Stimulated activated naive B cell treated with anti-CD40 and anti-IgM and Interleukin-4, amounts not matched to agents 10 μg/mL and 1 μg/mL and 100 μg/mL, for 72 hours (primary cell): Measurements from ENCODE around the gene ZEB2.

ENCODE experiments used
- ATAC-seq, 2 donors: fragments of 150-1000 bp; cut with Tn5 transposase; replicated peaks; 2 replicates each; pipeline ENCODE4 v1.10.0; 2021; ENCODE audit warnings: moderate library complexity in 1 of 2
- DNase-seq: peaks from one replicate; pipeline ENCODE4 v3.0.0; 2021
- H3K27ac Mint-ChIP-seq: one replicate; pipeline ENCODE4 v1.8.0; 2022; ENCODE audit warnings: mild to moderate bottlenecking, mixed read lengths
- H3K27me3 Mint-ChIP-seq, 2 donors: one replicate each; pipeline ENCODE4 v1.8.0; 2022; ENCODE audit warnings: mixed read lengths in 2 of 2
- H3K36me3 Mint-ChIP-seq, 2 donors: one replicate each; pipeline ENCODE4 v1.8.0; 2022; ENCODE audit warnings: mixed read lengths in 2 of 2, mild to moderate bottlenecking in 1 of 2
- H3K4me1 Mint-ChIP-seq, 2 donors: one replicate each; pipeline ENCODE4 v1.8.0; 2022; ENCODE audit warnings: mixed read lengths in 2 of 2, mild to moderate bottlenecking in 1 of 2
- H3K4me3 Mint-ChIP-seq, 2 donors: one replicate each; pipeline ENCODE4 v1.8.0; 2022; ENCODE audit warnings: mild to moderate bottlenecking in 2 of 2, mixed read lengths in 2 of 2, moderate library complexity in 1 of 2
- H3K9me3 Mint-ChIP-seq, 2 donors: one replicate each; pipeline ENCODE4 v1.8.0; 2022; ENCODE audit warnings: mixed read lengths in 2 of 2, mild to moderate bottlenecking in 1 of 2

The ZEB2 gene

DNA sequence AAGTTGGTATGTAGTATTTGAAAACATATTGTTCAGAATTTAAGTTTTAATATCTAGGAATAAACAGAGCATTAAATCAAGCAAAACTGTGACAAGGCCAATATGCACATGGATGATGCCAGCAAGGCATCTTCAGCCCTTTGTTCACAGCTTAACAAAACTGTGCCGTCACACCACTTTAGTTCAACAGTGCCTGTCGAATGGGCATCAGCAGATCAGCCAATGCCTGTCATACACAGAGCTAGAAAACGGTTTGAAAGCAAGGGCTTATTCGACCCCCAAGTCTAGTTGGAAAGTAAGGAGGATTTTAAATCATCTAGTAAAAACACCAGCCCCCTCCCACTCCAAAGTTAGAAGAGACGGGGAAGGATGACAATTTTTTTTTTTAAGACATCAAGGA, 16.7 kb downstream of the ZEB2 start:
- Mint-ChIP-seq H3K4me3 (no peak overlapping the region), H3K4me1 (peaks cover 37 to 51% of the 10 kb centered on the region in 2 donors), H3K27ac (peak overlapping the region; percentile 20), H3K27me3 (no peaks in the 10 kb centered on the region), H3K36me3 (peaks cover 10 to 19% of the 10 kb centered on the region in 2 donors), H3K9me3 (no peaks in the 10 kb centered on the region)
- DNase-seq (no peak), ATAC-seq (no peak)

DNA sequence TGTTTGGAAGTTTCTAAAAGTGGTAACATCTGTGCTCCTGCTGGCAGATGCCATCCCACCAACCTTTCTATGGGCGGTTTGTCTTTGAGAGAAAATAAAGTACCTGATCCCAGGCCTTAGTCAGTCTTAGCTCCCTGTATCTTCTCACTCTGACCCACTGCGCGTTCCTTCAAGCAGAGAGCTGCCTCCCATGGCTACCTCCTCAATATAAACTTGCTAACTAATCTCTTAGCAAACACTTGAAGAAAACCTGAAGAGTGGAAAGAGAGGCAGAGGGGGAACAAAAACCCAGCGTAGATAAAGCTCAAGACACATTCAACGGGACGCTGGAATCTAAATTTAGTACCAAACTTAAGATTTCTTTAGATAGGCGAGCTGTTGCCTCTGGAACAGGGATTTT, 17.6 kb downstream of the ZEB2 start:
- DNase-seq = no peak
- Mint-ChIP-seq H3K4me3 (no peak overlapping the region), H3K27me3 (no peaks in the 10 kb centered on the region), H3K4me1 (peaks cover 30 to 44% of the 10 kb centered on the region in 2 donors), H3K9me3 (no peaks in the 10 kb centered on the region), H3K36me3 (peaks cover 11 to 22% of the 10 kb centered on the region in 2 donors), H3K27ac (no peak overlapping the region)
- no peak for ATAC-seq

DNA sequence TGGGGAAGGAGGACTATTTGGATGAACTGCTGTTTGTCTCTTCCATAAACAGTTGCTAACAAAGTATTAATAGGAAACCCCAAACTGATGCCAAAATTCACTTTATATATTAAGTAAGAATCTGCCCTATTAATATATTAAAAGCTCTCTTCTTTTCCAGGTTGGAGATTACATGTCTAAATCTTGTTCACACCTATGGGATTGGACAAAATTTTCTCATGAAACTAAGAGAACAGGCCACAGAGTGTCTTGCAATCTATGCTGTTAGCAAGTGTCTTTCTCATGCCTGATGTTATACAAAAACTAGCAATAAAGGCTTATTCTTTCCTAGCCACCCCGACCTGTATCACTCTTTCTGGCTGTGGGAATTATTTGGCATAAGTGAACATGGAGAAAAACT, 18.3 kb downstream of the ZEB2 start:
- Mint-ChIP-seq H3K27me3 (no peaks in the 10 kb centered on the region), H3K27ac (peak overlapping the region; percentile 31), H3K4me3 (no peak overlapping the region), H3K4me1 (peaks cover 31 to 46% of the 10 kb centered on the region in 2 donors), H3K9me3 (no peaks in the 10 kb centered on the region), H3K36me3 (peaks cover 15 to 27% of the 10 kb centered on the region in 2 donors)
- ATAC-seq (no peak), DNase-seq (no peak)

DNA sequence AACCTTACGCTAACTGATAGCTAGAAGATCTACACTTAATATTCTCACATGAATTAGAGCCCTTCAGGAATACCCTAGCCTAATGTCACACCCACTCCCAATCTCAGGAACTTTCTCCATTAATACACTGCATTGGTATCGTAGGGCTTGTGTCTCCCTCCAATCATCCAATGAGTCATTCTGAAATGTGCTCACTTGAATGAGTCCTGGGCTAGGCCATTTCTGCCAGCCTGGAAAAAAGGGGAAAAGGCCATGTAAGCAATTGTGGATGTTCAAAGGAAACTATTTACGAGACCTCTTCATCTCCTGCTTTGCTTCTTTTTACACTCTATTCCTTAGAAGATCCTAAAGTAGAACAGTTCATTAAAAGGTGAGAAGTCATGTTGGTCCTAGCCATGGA, 18.8 kb downstream of the ZEB2 start:
- peaks cover 15 to 27% of the 10 kb centered on the region in 2 donors for H3K36me3 Mint-ChIP-seq
- no peak for DNase-seq
- no peak overlapping the region for H3K4me3 Mint-ChIP-seq
- H3K9me3 Mint-ChIP-seq = no peaks in the 10 kb centered on the region
- no peak for ATAC-seq
- H3K27ac Mint-ChIP-seq = no peak overlapping the region
- peaks cover 34 to 49% of the 10 kb centered on the region in 2 donors for H3K4me1 Mint-ChIP-seq
- H3K27me3 Mint-ChIP-seq = no peaks in the 10 kb centered on the region

DNA sequence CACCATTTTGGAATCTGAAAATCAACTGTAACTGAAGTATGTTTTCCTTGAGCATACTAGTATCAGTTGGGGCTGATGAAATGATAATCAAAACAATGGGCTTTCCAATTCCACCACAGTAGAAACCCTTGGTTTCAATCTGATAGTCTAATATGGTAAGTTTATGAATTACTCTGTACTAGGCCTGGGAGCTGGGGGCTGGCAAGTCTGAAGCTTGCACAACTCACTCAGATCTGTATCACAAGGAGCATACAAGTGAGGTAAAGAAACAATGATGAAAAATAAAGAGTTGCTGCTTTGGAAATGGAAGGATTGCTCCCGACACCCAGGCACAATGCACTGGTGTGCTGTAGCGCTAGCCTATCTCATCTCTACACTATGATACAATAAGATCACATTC, 19.4 kb downstream of the ZEB2 start:
- Mint-ChIP-seq H3K27me3 (no peaks in the 10 kb centered on the region), H3K4me3 (no peak overlapping the region), H3K4me1 (peaks cover 39 to 49% of the 10 kb centered on the region in 2 donors), H3K36me3 (peaks cover 15 to 31% of the 10 kb centered on the region in 2 donors), H3K9me3 (no peaks in the 10 kb centered on the region), H3K27ac (no peak overlapping the region)
- DNase-seq (no peak), ATAC-seq (no peak)

DNA sequence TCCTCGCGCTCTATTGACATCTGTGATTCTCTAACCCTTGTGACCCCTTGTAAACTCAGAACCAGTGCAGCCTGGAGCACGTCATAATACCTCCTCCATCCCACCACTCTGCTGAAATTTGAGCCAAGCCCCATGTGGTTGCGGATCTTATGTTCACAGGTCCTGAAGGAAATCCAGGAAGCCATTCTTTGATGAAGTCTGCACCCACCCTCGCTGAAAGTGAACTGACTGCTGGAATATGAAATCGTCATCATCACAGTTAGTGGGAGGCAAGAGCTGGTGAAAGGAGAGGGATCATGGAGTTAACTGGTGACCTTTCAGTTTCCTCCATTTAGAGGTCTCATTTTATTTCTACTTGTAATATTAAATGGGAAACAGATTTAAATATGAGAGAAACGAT, 21.6 kb downstream of the ZEB2 start:
- DNase-seq (no peak), ATAC-seq (no peak)
- Mint-ChIP-seq H3K9me3 (no peaks in the 10 kb centered on the region), H3K4me3 (no peak overlapping the region), H3K36me3 (peaks cover 15 to 31% of the 10 kb centered on the region in 2 donors), H3K4me1 (peaks cover 30 to 47% of the 10 kb centered on the region in 2 donors), H3K27ac (peak overlapping the region; percentile 17), H3K27me3 (no peaks in the 10 kb centered on the region)

DNA sequence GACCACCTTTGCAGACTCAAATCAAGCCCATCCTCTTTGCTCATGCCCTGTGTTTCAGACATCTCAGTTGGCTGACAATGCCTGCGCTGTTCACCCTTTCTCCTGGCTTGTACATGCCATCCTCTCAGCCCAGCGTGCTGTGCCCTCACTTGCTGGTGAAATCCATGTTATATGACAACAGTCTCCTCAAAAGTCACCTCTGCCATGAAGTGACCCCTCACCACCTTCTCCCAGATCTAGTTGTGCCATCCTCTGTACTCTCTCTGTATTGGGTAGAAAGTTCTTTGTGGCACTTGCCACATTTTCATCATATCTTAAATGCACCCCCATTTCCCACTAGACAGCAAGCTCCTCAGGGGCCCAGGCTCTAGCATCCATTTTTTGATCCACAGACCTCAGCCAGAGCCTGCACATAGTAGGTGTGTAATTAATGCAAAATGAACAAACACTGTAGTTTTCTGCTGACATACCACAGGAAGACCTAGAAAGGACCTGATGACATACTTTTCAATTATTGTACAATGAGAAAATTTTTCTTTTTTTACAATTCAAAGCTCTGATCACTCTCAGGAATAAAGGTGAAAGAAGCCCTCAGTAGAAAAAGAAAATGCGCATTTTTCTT, 22.8 kb downstream of the ZEB2 start:
- DNase-seq (no peak), ATAC-seq (no peak)
- Mint-ChIP-seq H3K27me3 (no peaks in the 10 kb centered on the region), H3K9me3 (no peaks in the 10 kb centered on the region), H3K4me1 (peaks cover 38 to 59% of the 10 kb centered on the region in 2 donors), H3K27ac (peak overlapping the region; percentile 26), H3K4me3 (no peak overlapping the region), H3K36me3 (peaks cover 15 to 31% of the 10 kb centered on the region in 2 donors)

DNA sequence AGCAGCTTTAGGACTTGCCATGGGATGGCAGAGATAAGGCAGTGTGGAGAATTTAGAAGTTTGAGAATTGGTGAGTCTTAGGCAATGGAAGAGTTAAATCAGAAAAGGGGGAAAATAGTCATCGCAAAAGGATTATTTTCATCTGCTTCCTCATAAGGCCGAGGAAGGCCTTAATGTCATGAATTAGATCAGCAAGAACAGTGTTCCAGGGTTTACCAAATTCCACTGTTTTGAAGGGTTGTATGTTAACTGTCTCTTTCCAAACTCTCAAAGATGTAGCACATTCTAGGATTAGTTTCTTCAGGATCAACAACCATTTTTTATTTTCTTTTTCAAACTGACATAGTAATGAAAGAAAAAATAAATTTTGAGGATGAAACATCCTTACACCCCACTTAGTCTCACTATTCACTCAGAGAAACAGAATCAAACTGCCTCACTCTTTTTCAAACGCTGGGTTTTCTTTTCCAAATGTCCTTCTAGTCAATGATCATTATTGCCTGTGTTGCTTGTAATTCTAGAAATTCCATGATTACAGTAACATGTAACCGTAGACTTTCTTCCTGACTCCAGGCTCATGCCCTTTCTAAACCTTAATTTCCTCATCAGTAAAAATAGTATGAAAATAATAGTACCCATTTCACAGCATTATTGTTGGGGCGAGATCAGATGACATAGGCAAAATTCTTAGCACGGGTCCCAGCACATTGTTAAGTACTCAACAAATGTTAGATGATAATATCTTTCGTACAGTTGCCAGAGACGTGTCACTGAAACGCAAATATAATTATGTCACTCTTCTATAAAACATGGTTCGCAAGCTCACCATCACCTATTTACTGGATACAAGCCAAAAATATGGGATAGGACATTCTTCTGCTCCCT, 23.6 kb downstream of the ZEB2 start:
- Mint-ChIP-seq H3K9me3 (no peaks in the 10 kb centered on the region), H3K4me1 (peaks cover 40 to 66% of the 10 kb centered on the region in 2 donors), H3K27ac (peak overlapping the region; percentile 33), H3K4me3 (peak overlapping the region in 1 of 2 donors; percentile 31), H3K27me3 (no peaks in the 10 kb centered on the region), H3K36me3 (peaks cover 16 to 34% of the 10 kb centered on the region in 2 donors)
- no peak for ATAC-seq
- no peak for DNase-seq

DNA sequence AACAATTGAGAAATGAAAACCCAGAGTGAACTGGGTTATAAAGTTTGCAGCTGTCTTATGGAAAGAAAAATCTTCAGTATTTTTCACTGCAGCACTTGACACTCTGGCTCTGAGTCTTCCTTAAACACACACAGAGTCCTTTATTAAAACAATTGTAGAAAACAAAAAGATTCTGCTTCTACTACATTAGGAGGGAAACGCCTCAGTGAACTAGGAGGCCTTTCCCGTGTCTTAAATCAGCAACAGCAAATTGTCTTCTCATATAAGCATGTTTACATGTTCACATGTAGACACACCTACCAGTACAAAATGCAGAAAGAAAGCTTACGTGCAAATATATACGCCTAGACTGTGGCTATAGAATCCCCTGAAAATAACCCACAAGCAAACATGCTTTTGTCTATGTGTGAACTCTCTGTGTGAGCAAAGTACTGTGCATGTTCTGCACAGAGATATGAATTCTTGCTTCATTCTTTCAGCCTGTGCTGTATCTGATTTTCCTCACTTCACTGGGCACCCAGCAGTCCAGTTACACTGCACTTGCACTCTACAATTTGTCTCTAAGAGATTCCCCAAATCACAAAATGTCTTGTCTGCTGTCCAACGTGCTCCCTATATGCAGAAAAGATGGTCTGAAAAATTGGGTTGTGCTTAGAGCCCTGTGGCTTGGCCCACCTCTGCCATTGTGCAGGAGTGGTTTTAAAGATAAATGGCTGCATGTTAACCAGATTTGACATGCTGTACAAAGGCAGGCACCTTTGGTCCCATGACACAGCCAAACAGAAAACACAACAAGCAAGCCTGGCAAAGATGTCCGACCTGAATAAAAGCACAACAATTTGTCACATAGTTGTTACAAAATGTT, 24.5 kb downstream of the ZEB2 start:
- Mint-ChIP-seq H3K4me3 (peak overlapping the region in 1 of 2 donors; percentile 31), H3K9me3 (no peaks in the 10 kb centered on the region), H3K27ac (peak overlapping the region; percentile 32), H3K27me3 (no peaks in the 10 kb centered on the region), H3K4me1 (peaks cover 40 to 64% of the 10 kb centered on the region in 2 donors), H3K36me3 (peaks cover 17 to 33% of the 10 kb centered on the region in 2 donors)
- no peak for DNase-seq
- ATAC-seq = no peak

DNA sequence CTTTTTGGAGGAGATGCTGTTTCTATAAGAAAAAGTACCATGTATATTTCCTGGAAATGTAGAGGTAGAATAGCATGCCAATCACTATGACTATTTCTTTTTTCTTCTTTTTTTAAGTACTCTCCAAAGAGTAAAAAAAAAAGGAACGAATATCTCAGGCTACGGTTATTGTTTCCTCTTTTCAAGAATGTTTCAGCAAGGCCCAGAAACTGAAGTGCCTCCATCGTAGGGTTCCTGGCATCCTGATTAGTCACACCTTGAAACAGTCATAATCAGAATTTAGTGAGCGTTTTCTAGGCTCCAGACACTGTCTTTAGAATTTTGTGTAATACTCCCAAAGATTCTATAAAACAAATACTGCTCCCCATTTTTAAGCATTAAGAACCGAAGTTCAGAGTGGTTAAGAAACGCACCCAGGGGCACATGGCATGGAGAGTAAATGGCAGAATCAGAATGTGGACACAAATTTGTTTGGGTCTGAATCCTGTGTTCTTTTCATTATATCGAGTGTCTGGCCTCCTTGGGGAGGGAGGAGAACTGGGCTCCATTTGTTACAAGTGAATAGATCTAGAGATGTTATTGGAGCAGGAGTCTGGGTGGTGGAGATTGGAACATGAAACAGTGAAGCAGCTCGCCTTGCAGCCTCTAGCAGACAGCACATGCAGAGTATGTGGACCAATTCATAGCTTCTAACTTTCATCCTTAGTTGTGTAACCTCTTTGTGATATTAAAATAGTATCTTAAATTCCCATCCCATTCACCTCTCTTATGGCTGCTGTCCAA, 26.7 kb downstream of the ZEB2 start:
- peak overlapping the region; percentile 67 for H3K27ac Mint-ChIP-seq

DNA sequence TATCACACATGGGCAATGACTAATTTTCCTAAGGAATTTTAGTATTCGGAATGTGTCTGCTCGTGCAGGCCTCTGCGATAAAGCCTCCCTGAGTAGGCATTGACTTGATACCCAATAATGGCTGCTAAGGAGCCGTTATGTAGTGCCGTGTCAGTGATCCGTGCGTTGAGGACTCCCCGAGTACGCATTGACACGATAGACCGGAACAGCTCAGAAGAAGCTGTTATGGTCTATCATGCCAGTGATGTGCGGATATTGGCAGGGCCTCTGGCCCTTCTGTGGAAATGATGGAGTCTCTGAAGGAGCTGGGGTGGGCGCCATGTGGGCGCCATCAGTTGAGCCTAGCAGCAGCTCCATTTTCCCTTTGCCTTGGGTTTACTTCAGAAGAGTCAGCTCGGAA, 29.1 kb downstream of the ZEB2 start:
- no peaks in the 10 kb centered on the region for H3K27me3 Mint-ChIP-seq
- H3K4me1 Mint-ChIP-seq = peaks cover 35 to 66% of the 10 kb centered on the region in 2 donors
- H3K27ac Mint-ChIP-seq = peak overlapping the region; percentile 59
- H3K9me3 Mint-ChIP-seq = no peaks in the 10 kb centered on the region
- H3K36me3 Mint-ChIP-seq = peaks cover 9 to 19% of the 10 kb centered on the region in 2 donors
- H3K4me3 Mint-ChIP-seq = no peak overlapping the region
- DNase-seq = no peak
- ATAC-seq = no peak

More for the DNA sequence above, 26.7 kb downstream of the ZEB2 start:
- DNase-seq (no peak), ATAC-seq (peak; percentile 89 to 90)
- Mint-ChIP-seq H3K4me3 (no peak overlapping the region), H3K36me3 (peaks cover 13 to 28% of the 10 kb centered on the region in 2 donors), H3K4me1 (peaks cover 42 to 66% of the 10 kb centered on the region in 2 donors), H3K27me3 (no peaks in the 10 kb centered on the region), H3K9me3 (no peaks in the 10 kb centered on the region)

DNA sequence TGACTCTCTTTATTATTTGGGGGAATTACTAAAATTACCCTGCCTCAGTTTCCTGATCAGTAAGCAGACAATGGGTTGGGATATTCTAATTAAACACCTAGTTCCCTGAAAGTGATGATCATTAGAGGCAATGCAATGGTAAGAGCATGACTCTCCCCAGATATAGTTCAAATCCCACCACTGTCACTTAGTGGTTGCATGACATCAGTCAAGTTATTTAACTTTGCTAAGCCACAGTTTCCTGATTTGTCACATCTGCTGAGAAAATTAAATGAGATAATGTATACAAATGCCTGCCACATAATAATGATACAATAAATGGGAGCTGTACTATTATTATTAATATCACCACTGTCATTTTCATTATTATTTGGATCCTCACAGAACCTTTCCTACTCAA, 29.9 kb downstream of the ZEB2 start:
- peak; percentile 29 to 68 for ATAC-seq
- no peaks in the 10 kb centered on the region for H3K27me3 Mint-ChIP-seq
- H3K36me3 Mint-ChIP-seq = peaks cover 9 to 14% of the 10 kb centered on the region in 2 donors
- no peak for DNase-seq
- no peak overlapping the region for H3K4me3 Mint-ChIP-seq
- peaks cover 31 to 58% of the 10 kb centered on the region in 2 donors for H3K4me1 Mint-ChIP-seq
- no peak overlapping the region for H3K27ac Mint-ChIP-seq
- no peaks in the 10 kb centered on the region for H3K9me3 Mint-ChIP-seq

DNA sequence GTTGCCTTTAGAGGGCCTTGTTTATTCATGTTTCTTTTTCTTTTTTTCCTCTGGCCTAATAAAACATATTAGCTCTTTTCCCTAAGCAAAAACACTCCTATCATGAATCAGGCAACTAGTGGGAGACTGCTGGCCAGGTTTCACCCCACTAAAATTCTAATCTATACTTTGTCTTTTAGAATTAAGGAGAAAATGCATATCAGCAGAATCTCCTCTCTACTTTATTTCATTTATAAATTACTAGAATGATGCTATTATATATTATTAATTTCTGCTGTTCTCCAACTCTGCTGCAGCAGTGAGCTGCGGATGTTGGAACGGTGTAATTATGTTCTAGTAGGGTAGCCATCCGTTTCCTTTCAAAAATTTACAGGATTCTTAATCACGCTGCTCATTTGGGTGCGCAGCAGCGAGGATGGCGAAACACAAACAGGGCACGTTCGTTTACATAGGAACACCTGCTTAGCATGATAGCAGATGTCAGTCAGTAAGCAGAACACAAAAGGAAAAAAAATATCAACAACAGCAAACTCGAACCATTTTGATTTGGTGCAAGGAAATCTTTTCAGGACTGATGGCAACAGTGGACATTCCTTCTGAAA, 30.5 kb downstream of the ZEB2 start:
- no peak for DNase-seq
- Mint-ChIP-seq H3K9me3 (no peaks in the 10 kb centered on the region), H3K27me3 (no peaks in the 10 kb centered on the region), H3K4me3 (no peak overlapping the region), H3K27ac (no peak overlapping the region), H3K36me3 (peaks cover 9 to 14% of the 10 kb centered on the region in 2 donors), H3K4me1 (peaks cover 30 to 55% of the 10 kb centered on the region in 2 donors)
- no peak for ATAC-seq
